Measurements from ENCODE around the gene SLC5A5.
A peak's percentile ranks its signal among the peaks of the same experiment; 100 is the strongest.

Gene SLC5A5

GRCh38 chr19:17847538-17848366, 24.0 kb upstream of the SLC5A5 start, which contains the start of gene JAK3:
TSS of gene JAK3 (minus strand) at chr19:17847982. CDS start at chr19:17844417, 3,565 bp downstream.
- peak; percentile 78 for DNase-seq (ENCODE audit: low read depth)

- DNase-seq (ENCODE audit: low read depth) = no peak
Observed at GRCh38 chr19:17848595-17849292, 23.0 kb upstream of the SLC5A5 start.

DNA sequence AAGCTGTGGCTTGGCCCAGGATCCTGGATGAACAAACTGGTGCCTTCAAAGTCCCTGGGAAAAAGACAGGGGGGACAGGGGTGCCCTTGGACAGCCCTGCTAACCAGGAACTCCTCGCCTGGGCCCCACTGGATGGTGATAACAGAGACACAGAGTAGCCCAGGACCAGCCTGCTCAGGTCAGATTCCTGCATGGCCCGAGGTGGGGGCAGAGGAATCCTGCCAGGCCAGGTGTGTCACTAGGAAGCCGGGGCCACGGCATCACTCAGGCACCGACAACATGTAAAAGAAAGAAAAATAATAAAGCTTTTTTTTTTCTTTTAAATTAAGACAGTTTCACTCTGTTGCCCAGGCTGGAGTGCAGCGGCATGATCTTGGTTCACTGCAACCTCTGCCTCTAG, 17.7 kb upstream of the SLC5A5 start:
- no peak for DNase-seq (ENCODE audit: low read depth)

DNA sequence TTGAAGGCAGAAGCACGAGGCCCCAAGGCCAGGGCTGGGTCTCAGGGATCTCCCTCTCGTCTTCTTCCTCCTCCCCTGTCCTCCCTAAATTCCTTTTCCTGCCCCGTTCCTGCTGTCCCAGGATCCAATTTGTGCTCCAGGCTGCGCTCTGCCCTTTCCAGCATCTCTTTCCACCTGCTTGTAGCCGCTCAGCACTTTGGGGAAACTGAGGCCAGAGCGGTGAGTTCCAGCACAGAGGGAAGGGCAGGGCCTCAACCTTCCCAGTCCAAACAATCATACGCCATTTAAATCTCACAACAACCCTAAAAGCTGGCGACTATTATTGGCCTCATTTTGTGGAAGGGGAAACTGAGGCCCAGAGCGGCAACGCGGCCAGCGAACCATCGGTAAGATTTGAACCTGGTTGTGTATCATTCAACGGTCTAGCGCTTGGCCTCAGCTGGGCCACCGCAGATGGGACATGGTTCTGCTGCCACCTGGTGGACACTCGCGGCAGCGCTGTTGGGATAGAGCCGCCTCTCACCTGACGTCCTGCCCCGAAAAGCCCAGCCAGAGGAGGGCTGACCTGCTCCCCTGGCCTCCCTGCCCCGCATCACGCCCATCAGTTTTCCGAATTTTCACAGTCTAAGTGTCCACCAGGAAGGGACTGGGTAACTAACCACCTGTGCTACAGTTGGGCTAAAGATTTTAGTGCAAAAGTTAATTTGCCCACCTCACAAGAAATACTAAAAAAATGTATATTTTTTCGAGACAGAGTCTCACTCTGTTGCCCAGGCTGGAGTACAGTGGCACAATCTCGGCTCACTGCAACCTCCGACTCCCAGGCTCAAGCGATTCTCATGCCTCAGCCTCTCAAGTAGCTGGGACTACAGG, 16.2 kb upstream of the SLC5A5 start:
- no peak for DNase-seq (ENCODE audit: low read depth)

GRCh38 chr19:17859533-17860330, 12.0 kb upstream of the SLC5A5 start, which contains the start of gene RPL18A:
TSS of gene RPL18A (plus strand) at chr19:17859910. CDS start at chr19:17859957, 47 bp downstream.
- DNase-seq (ENCODE audit: low read depth) = peak; percentile 98

DNA sequence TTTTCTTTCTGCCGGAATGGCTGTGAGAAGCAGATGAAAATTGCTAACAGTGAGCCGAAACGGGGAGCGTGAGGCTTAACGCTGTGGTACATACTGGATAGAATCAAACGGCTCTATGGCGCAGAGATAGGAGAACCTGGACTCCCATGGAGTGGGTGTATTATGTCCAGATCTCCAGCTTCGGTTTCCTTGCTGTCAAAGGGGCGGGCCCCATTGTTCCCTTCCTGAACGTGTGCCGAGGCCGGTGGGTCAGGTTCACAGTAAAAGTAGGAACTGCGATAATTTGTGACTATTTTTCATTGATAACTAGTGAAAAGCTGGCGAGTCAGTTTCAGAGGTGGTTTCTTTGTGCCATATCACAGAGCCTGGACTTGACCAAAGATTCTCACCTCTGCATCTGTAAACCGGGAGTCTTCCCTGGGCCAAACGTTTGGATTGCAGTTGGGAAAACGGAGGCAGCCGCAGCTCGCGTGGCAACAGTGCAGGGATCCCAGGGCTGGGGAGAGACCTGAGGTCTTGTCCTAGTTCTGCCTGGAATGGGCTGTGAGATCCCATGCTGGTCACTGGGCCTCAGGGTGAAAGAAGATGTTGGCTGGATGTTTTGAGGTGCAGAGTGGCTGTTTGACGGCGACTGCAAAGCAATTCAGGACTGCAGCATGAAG, 11.3 kb upstream of the SLC5A5 start:
- DNase-seq (ENCODE audit: low read depth) = no peak

- no peak for DNase-seq (ENCODE audit: low read depth)
Observed at GRCh38 chr19:17860993-17861360, 10.8 kb upstream of the SLC5A5 start.

GRCh38 chr19:17861542-17862402, 10.0 kb upstream of the SLC5A5 start:
- no peak for DNase-seq (ENCODE audit: low read depth)

GRCh38 chr19:17862711-17863519, 8.8 kb upstream of the SLC5A5 start:
- DNase-seq (ENCODE audit: low read depth) = no peak

DNA sequence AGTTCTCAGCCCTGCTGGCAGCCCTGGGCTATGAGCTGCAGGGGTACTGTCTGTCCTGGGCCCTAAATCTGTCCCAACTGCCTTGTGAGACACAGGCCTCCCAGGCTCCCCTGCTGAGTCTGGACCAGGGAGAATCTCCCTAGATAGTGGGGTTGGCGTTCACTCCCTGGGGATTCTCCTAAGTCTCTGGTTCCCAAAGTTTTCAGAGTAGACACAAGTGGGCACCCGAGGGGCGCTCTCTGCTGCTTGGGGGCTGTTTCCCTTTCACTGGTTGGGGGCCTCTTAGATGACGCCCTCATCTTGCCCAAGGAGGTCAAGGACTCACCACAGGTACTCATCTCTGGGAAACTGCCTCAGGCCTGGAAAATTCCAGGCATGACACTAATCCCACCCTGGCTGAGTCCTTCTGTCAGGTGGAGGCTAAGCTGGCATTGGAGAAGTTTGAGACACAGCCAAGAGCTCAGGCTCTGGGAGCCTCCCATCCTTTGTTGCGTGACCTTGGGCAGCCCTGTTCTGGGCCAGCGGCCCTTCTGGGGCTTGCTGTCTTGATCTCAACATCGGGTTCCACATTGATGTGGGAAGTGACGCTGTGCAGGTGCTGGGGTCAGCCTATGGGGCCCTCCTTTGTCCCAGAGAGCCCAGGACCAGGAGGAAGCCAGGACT, 8.1 kb upstream of the SLC5A5 start:
- DNase-seq (ENCODE audit: low read depth) = no peak

- no peak for DNase-seq (ENCODE audit: low read depth)
Observed at GRCh38 chr19:17865364-17866311, 6.1 kb upstream of the SLC5A5 start.

GRCh38 chr19:17866312-17866963, 5.3 kb upstream of the SLC5A5 start:
- DNase-seq (ENCODE audit: low read depth) = no peak

GRCh38 chr19:17866964-17867486, 4.7 kb upstream of the SLC5A5 start:
- no peak for DNase-seq (ENCODE audit: low read depth)

GRCh38 chr19:17868669-17869068, 3.1 kb upstream of the SLC5A5 start:
- no peak for DNase-seq (ENCODE audit: low read depth)

GRCh38 chr19:17869114-17869608, 2.6 kb upstream of the SLC5A5 start:
- DNase-seq (ENCODE audit: low read depth) = no peak

All from CMK (cell line).